HTERT RPE-1 (cell line): ENCODE measurements around the gene MUSTN1.

Experiments
- in situ Hi-C: fragments of 300-500 bp; cut with MboI; formaldehyde crosslinking; loops from 4 replicates; pipeline ENCODE4 v1.14.3; 2020; ENCODE audit warnings: low sequenced_read_pairs

Gene MUSTN1

DNA sequence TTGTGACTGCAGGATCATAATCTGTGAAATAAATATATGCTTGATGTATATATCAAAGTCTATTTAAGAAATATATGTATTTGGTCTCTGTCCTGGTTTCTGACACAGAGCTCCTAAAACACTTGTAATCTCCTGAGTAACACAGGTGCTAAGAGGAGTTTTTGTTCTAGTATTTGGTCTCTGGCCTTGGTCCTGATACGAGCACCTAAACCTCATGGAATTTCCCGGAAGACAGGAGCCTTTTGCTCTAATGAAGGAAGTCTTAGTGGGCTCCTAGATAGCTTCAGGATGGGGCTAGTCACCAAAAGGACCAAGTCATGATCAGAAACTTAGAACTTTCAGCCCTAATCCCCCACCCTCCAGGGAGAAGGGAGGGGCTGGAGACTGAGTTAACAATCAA, 19.2 kb upstream of the MUSTN1 start:
- in situ Hi-C loops = no loop called here

GRCh38 chr3:52852419-52852818, 17.6 kb upstream of the MUSTN1 start:
- in situ Hi-C loops = no loop called here

- in situ Hi-C loops = no loop called here
Observed at GRCh38 chr3:52851348-52851747, 16.5 kb upstream of the MUSTN1 start.

DNA sequence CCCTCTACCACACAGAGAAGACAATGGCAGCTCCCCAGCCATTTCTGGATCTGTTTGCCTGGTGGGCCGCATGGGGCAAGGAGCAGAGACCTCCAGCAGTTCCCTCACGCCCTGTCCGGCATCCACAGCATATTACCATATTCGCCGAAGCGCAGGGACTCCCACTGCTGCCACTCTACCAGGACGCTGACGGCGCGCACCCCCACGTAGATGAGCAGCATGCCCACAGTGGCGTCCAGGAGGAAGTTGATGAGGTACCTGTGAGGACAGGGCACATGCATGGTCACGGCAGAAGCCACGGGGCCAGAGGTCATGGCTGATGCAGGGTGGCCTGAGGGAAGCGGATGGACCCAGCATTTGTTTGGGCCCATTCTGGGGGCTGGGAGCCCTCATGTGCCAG, 14.8 kb upstream of the MUSTN1 start:
- in situ Hi-C loops = no loop called here

GRCh38 chr3:52848617-52849016, 13.8 kb upstream of the MUSTN1 start:
- in situ Hi-C loops = no loop called here

DNA sequence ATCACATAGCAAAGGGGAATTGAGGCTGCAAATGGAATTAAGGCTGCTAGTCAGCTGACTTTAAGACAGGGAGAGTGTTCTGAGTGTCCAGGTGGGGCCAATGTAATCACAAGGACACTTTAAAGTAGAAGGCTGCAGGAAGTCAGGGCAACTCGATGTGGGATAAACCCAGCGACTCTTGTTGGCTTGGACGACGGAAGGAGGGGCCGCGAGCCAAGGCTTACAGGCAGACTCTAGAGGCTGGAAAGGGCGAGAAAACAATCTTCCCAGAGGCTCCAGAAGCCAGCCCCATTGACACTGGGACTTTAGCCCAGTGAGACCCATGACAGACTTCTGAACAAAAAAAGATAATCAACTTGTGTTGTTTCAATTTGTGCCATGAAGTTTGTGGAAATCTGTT, 12.9 kb upstream of the MUSTN1 start:
- in situ Hi-C loops = no loop called here

DNA sequence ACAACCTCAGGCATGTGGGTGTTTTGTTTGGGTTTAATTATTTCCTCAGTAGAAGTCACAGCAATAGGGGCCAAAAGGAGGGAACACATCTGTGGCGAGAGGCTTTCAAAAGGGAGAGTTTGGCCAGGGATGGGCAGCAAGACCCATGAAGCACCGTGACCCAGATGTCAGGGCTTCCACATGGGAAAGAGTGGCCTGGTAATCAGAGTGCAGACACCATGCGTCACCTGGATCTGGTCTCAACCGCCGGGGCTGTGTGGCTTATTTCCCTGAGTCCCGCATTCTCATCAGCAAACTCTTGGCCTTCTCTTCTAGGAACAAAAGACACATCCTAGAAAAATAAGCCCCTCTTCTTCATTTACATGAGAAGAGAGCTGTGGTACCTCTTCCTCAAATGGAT, 12.4 kb upstream of the MUSTN1 start:
- in situ Hi-C loops = no loop called here

- in situ Hi-C loops = no loop called here
Observed at GRCh38 chr3:52846432-52846965, 11.7 kb upstream of the MUSTN1 start.

DNA sequence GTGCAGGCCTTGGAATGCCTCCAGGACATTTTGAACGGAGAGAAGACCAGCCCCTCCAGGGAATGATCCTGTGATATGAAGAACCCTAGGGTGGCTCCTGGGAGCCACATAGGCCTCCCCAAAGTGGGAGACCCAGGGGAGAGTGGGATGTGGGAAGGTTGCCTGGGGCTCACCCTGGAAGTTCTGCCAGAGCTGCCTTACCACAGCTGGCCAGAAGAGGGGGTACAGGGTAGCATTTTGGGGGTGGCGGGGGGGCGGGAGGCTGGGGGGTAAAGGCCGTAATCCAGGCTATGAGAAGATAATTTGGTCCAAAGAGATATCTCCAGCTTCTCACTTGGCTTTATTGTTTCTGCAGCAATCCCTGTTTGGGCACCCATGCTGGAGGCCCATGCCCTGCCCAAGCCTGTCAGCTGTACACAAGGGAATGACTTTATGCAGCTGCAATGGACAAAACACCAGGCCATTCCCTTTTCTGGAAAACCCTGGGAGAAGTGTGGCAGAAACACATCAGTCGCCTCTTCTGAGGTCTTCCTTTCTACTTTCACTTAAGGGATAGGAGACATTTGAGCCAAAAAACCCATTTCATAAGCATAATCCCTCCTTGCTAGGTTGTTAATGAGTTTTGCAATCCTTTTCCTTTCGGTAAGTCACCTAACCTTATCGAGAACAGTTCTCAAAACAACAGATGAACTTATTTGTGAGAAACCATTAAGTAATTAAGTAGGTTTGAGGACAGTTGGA, 11.0 kb upstream of the MUSTN1 start:
- in situ Hi-C loops = no loop called here

DNA sequence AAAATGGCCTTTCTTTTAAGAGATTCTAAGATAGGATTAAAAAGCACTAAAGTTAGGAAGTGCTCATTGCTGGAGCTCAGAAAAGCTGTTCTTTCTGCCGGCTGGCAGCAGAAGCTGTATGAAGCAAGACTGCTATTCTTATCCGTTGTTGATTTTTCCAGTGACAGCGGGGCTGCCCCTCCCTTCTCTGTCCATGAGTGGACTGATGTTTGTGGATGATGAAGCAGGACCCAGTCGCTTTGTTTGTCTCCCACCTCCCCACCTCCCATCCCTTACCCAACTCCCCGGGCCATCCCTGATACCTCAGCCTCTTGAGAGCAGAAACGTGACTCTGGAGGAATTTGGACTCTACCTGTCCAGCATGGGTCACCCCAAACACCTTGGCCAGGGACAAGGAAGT, 10.3 kb upstream of the MUSTN1 start:
- in situ Hi-C loops = no loop called here

DNA sequence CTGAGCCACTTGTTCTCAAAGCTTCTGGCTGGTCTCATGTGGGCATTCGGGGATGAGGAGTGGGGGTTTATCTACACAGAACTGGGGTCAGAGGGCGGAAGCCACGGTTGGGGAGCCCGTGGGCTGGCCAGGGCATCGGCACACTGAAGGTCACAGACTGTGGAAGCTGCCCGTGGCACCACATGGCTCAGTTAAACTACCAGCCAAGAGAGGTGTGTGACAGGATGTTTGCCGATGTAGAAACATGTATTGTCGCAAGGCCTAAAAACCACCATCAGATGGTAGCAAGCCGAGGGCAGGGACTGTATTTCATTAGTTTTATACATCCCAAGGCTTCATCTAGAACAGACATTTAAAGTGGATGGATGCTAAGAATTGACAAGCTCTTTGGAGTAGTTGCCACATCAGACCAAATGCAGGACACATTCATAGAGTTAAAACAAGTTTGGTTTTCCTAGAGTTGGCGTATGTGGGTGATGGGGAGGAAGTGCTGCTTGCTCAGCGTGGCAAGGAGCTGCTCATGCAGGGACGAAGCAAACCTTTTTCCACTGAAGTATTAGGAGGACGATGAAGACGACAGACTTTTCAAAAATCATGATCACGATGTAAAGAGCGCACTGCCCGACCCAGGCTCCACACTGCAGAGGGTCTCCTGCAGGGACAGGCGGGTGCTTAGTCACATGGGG, 9.6 kb upstream of the MUSTN1 start:
- in situ Hi-C loops = no loop called here

- in situ Hi-C loops = no loop called here
Observed at GRCh38 chr3:52843881-52844280, 9.1 kb upstream of the MUSTN1 start.

DNA sequence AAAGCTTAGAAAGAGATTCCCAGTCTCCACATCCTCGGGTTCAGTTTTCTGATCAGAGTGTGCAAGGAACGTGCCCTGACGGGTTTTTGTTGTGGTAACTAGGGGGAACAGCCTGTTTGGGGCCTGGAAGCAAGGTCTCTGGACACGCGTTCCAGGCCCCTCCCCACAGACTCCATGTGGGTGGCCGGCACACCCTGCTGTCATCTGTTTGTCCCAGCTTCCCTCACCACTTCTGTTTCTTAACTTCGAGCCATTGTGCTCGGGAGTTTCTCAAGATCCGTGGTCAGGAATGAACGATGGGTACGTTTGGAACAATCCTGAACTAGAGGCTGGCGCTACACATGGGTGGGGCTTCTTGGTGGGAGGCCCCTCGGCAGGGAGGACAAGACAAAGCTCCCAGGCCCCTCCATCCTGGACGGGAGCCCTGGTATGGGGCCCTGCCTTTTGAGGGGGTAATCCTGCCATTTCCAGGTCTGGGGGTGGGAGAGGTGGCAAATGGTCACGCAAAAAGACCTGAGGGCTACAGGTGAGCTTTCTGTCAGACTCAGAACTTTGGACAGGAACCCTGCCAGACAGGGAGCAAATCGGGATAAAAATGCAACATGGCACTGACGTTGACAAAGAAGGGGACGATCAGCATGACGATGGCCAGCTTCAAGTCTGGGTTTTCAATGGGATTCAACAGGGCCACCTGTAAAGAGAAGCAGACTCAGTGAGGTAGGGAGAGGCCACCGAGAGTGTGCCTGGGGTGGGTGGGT, 8.5 kb upstream of the MUSTN1 start:
- in situ Hi-C loops = no loop called here

DNA sequence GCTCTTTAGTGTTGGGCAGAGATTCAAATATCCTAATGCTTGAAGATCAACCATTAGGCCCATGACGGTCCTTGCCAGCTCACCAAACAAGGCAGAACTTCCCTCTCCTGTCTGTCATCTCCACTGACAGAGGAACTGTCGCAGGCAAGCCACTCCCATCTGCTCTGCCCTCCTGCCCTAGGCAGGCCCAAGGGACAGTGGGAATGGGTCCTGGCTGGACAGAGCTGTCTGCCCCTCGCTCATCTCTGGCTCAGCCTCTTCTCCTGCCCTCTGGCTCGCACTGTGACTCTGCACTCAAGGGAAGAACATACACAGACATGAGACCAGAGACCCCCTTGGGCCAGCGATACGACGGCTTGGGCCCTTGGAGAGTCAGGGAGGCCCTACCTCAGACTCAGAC, 7.6 kb upstream of the MUSTN1 start:
- in situ Hi-C loops = no loop called here

DNA sequence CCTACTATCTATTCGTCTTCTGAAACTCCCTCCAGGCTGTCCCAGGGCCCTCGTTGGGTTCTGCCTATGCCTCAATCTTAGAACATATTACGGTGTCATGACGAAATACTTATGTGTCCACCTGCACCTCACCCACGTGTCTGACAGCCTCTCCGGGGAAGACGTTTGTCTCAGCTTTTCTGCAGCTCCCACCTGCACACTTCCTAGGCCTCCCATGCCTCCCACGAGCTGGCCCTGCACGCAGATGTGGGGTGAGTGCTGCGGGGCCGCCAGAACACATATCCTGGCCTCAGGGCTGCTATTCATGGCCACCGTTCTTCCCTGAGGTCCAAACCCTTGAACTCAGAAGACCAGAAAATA, 7.1 kb upstream of the MUSTN1 start:
- in situ Hi-C loops = no loop called here

- in situ Hi-C loops = no loop called here
Observed at GRCh38 chr3:52841211-52841980, 6.6 kb upstream of the MUSTN1 start.

DNA sequence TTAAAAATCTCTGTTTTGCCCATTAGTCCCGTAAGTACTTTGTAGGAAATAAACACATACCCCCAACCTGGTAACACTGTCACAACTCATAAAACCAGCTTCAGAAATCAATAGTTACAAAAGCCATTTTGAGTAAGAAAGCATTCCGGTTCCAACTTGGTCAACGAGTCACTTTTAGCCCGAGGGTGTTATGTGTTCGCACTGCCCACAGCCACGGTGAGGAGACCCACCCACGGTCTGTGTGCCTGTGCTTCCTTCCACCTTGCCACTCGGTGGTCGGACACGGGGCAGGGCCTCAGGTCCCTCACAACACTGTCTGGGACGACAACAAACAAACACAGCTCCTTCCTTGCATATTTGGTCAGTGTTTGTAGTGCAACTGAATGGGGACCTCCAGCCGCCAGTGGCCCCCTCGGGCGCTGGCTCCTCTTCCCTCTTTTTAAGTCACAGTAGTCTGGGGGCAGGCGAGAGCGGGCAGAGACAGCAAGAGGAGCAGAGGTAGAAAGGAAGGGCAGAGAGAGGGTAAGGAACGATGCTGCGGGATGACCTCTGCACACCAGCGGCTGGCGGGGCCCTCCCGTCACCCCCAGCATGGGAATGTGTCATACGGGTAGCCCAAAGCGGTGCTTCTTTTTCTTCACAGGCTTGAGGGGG, 5.2 kb upstream of the MUSTN1 start:
- in situ Hi-C loops = no loop called here

GRCh38 chr3:52839268-52839575, 4.4 kb upstream of the MUSTN1 start:
- in situ Hi-C loops = no loop called here

GRCh38 chr3:52838561-52839267, 3.9 kb upstream of the MUSTN1 start:
- in situ Hi-C loops = no loop called here

DNA sequence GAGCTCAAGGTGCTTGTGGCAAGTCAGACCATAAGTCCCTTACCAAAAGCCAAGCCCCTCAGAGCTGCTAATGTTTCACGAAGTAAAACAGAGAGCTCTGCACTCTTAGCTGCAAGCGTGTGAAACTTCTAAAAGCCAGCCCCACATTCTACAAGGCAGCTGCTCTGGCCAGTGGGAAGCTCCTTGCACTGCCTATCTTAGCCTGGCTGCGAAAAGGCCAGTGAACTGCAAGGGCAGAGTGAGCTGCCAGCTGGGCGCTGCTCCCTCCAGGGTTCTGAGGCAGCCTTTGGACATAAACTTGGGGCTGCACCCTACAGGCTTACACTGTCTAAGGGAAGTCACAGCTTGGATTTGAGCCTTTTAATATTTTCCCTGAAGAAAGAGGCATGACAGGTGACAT, 2.2 kb upstream of the MUSTN1 start:
- in situ Hi-C loops = no loop called here
